Hepatocyte (in vitro differentiated cells): ENCODE results near the gene GNAS.

ENCODE experiments used
- CTCF ChIP-seq: fragments of 200-600 bp; sonication (generic); IDR thresholded peaks from 2 replicates; pipeline ENCODE4 v1.5.1; 2016; ENCODE audit warnings: antibody characterized with exemption, mild to moderate bottlenecking; ENCODE audit not compliant: poor library complexity
- EZH2 ChIP-seq: fragments of 200-600 bp; sonication (generic); IDR thresholded peaks from 2 replicates; pipeline ENCODE4 v1.6.1; 2016; ENCODE audit warnings: antibody characterized with exemption, mild to moderate bottlenecking, borderline replicate concordance
- EZH2phosphoT487 ChIP-seq: fragments of 200-600 bp; sonication (generic); IDR thresholded peaks from one replicate; pipeline ENCODE4 v1.6.1; 2018; ENCODE audit warnings: antibody characterized with exemption, mild to moderate bottlenecking, low read depth, moderate library complexity; ENCODE audit not compliant: unreplicated experiment, severe bottlenecking

DNA sequence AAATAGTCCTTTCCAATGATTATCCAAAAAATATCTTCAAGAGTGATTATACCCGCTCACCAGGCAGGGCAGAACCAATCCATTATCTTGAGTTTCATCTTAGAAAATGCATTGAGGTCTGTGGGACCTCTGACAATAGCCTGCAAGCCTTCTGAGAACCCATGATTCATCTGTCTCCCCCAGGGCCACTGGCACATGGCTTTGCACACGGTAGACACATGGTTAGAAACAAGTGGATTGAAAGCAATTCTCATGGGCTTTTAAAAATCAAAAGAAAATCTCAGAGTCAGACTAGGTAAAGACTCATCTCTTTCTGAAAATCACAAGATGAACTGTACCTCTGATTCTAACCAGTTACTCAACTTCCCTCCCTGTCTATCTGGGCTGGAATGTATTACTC lies 17.3 kb upstream of the GNAS start:
- TF ChIP-seq CTCF (no peak), EZH2phosphoT487 (no peak), EZH2 (no peak)
